HCT116 (cell line): ENCODE data around the gene CCND1.
A peak's percentile ranks its signal among the peaks of the same experiment; 100 is the strongest.

Experiments used
- ATF3 ChIP-seq: IDR thresholded peaks from 2 replicates; pipeline ENCODE4 v1.6.1; 2012
- CTCF ChIP-seq, 3 experiments: fragments of 200-600 bp in 1 of 3; sonication (generic) in 1 of 3; IDR thresholded peaks in 2 of 3; conservative IDR thresholded peaks in 1 of 3; 2 replicates each; pipeline ENCODE4 v1.5.1; 2012 to 2017; ENCODE audit warnings: low read depth in 2 of 3, low read length in 2 of 3, antibody characterized with exemption in 1 of 3, borderline replicate concordance in 1 of 3, control low read depth in 1 of 3, mild to moderate bottlenecking in 1 of 3, mixed read lengths in 1 of 3, mixed run types in 1 of 3, moderate library complexity in 1 of 3; ENCODE audit not compliant: insufficient read depth in 1 of 3
- EZH2 ChIP-seq: fragments of 200-600 bp; sonication (generic); IDR thresholded peaks from 2 replicates; pipeline ENCODE4 v1.6.1; 2017; ENCODE audit warnings: antibody characterized with exemption, mixed run types
- EZH2phosphoT487 ChIP-seq: fragments of 200-600 bp; IDR thresholded peaks from 2 replicates; pipeline ENCODE4 v1.6.1; 2018; ENCODE audit warnings: antibody characterized with exemption, borderline replicate concordance
- MAX ChIP-seq: IDR thresholded peaks from 2 replicates; pipeline ENCODE4 v1.6.1; 2012
- POLR2A ChIP-seq: IDR thresholded peaks from 2 replicates; pipeline ENCODE4 v1.7.0; 2011; ENCODE audit warnings: borderline replicate concordance; ENCODE audit not compliant: insufficient read depth, insufficient read length; ENCODE audit errors: extremely low read depth
- POLR2AphosphoS5 ChIP-seq: IDR thresholded peaks from 2 replicates; pipeline ENCODE4 v1.6.1; 2011; ENCODE audit warnings: mild to moderate bottlenecking, low read depth, low read length, moderate library complexity

GRCh38 chr11:69696749-69697468 is 56.0 kb downstream of the CCND1 start:
- no peak for TF ChIP-seq EZH2
- no peak for TF ChIP-seq CTCF (IDR thresholded peaks at IDR 0.05 in 2 of 3, conservative IDR thresholded peaks at IDR 0.05 in 1 of 3; ENCODE audit: borderline replicate concordance in 1 of 3, insufficient read depth in 1 of 3, low read depth in 2 of 3, low read length in 2 of 3)
- peak; percentile 65 for TF ChIP-seq MAX
- no peak for TF ChIP-seq ATF3
- TF ChIP-seq POLR2AphosphoS5: no peak
- no peak for TF ChIP-seq EZH2phosphoT487
- TF ChIP-seq POLR2A: no peak
